Thoracic aorta (tissue), 2 donors: ENCODE data around the gene PIGX. TPM values are rescaled to one million over a fixed set of nuclear protein-coding genes. Genes with fewer than 3 reads are reported as not detected.

Source experiments
- ATAC-seq: fragments of 150-250 bp; one replicate; pipeline ENCODE4 v1.8.0; 2017; ENCODE audit warnings: low read depth; ENCODE audit not compliant: insufficient number of reproducible peaks, low FRiP score
- DNase-seq: peaks from one replicate; pipeline ENCODE4 v3.0.0-alpha.2; 2020; ENCODE audit warnings: low spot score
- H3K27ac ChIP-seq, 2 donors: fragments of 200-600 bp; sonication (generic); 1 replicate in 1 of 2; 2 replicates in 1 of 2; pipeline ENCODE4 v1.5.1; 2016; ENCODE audit warnings: mild to moderate bottlenecking in 2 of 2, moderate library complexity in 2 of 2
- H3K27me3 ChIP-seq: fragments of 200-600 bp; sonication (generic); replicated peaks from 2 replicates; pipeline ENCODE4 v1.6.0; 2016; ENCODE audit warnings: mild to moderate bottlenecking; ENCODE audit not compliant: insufficient read depth
- H3K36me3 ChIP-seq: fragments of 200-600 bp; sonication (generic); one replicate; pipeline ENCODE4 v1.5.1; 2016
- H3K4me1 ChIP-seq, 2 donors: fragments of 200-600 bp; sonication (generic); 1 replicate in 1 of 2; 2 replicates in 1 of 2; pipeline versions ENCODE4 v1.5.1 to v1.6.0; 2016; ENCODE audit warnings: low read depth in 2 of 2, mild to moderate bottlenecking in 1 of 2; ENCODE audit not compliant: control insufficient read depth in 1 of 2
- H3K4me3 ChIP-seq: fragments of 200-600 bp; sonication (generic); 2 replicates; pipeline ENCODE4 v1.5.1; 2016; ENCODE audit warnings: mild to moderate bottlenecking
- H3K9me3 ChIP-seq: fragments of 200-600 bp; sonication (generic); 2 replicates; pipeline ENCODE4 v1.5.1; 2016
- total RNA-seq, 2 donors: library from RNA; depleted of rRNA; stranded (reverse); fragments of >200 nt; gene quantifications; one replicate each; pipeline versions ENCODE4 v1.1.0 to v1.2.3, GENCODE V29; 2016
- TF ChIP-seq, protein P1 (sequence below): fragments of 200-600 bp; sonication (generic); IDR thresholded peaks from one replicate; pipeline ENCODE4 v1.5.1; 2019; ENCODE audit warnings: antibody characterized with exemption

PIGX gene
- total RNA-seq, 2 donors from 2014 or later = 19.3 to 23.4 TPM

DNA sequence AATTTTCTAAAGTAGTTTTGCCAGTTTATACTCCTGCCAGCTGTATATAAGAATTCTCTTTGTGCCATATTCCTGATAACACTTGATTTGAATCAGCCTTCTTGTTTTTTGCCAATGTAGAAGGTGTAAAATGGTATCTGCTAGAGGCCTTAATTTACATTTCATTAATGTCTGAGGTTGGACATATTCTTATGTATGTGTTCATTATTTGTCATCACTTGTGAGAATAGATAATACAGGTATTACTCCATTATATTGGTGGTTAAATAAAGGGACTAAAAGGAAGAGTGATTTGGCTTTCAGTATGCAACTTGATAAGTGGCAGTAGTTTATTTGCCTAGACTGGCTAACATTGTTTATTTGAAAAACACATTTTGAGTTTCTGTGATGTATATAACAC is 53.3 kb downstream of the PIGX start:
- TF ChIP-seq, protein P1, sequence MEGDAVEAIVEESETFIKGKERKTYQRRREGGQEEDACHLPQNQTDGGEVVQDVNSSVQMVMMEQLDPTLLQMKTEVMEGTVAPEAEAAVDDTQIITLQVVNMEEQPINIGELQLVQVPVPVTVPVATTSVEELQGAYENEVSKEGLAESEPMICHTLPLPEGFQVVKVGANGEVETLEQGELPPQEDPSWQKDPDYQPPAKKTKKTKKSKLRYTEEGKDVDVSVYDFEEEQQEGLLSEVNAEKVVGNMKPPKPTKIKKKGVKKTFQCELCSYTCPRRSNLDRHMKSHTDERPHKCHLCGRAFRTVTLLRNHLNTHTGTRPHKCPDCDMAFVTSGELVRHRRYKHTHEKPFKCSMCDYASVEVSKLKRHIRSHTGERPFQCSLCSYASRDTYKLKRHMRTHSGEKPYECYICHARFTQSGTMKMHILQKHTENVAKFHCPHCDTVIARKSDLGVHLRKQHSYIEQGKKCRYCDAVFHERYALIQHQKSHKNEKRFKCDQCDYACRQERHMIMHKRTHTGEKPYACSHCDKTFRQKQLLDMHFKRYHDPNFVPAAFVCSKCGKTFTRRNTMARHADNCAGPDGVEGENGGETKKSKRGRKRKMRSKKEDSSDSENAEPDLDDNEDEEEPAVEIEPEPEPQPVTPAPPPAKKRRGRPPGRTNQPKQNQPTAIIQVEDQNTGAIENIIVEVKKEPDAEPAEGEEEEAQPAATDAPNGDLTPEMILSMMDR = no peak
- Histone ChIP-seq H3K4me1 (no peaks in the 10 kb centered on the region), H3K4me3 (no peak overlapping the region), H3K9me3 (no peaks in the 10 kb centered on the region), H3K27me3 (no peaks in the 10 kb centered on the region), H3K27ac (no peak overlapping the region), H3K36me3 (no peaks in the 10 kb centered on the region)
- ATAC-seq (no peak), DNase-seq (no peak)

DNA sequence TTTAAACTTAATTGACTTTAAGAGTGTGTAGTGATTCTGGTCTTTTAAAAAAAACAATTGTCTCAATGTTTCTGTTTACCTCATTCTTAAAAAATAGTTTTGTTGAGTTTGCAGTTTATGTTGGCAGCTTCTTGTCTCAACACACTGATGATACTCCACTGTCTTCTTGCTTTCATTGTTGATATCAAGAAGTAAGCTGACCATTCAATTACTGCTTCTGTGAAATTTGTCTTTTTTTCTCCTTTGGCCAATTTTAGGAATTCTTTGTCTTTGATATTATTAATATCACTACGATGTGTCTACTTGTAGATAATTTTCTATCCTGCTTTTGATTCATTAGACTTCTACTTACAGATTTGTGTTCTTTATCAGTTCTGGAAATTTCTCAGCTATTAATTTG is 58.9 kb downstream of the PIGX start:
- TF ChIP-seq, protein P1 = no peak
- Histone ChIP-seq H3K4me1 (peaks cover 8 to 22% of the 10 kb centered on the region in 2 donors), H3K27ac (no peak overlapping the region), H3K9me3 (no peaks in the 10 kb centered on the region), H3K4me3 (no peak overlapping the region), H3K36me3 (no peaks in the 10 kb centered on the region), H3K27me3 (no peaks in the 10 kb centered on the region)
- no peak for ATAC-seq
- no peak for DNase-seq

DNA sequence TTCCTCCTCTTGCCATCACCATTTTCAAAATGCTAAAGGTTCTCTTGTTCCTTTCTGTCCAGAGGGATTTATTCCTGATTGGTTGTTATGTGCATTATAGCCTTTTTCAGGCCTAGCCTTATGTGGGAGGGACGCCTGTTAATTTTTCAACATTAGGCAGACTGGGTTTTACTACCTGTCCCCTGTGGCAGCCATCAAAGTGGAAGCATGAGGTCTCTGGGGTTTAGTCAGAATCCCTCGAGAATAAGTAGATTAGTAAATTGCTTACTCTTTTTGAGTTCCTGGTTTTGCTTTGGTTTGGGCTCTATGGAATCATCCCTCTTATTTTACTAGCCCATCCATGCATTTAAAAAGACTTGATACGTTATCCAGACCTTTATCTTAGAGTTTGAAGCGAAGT is 59.9 kb downstream of the PIGX start:
- Histone ChIP-seq H3K9me3 (no peaks in the 10 kb centered on the region), H3K27me3 (no peaks in the 10 kb centered on the region), H3K36me3 (no peaks in the 10 kb centered on the region), H3K4me3 (no peak overlapping the region), H3K4me1 (peaks cover 8 to 22% of the 10 kb centered on the region in 2 donors), H3K27ac (no peak overlapping the region)
- no peak for DNase-seq
- ATAC-seq = no peak
- TF ChIP-seq, protein P1 = no peak

DNA sequence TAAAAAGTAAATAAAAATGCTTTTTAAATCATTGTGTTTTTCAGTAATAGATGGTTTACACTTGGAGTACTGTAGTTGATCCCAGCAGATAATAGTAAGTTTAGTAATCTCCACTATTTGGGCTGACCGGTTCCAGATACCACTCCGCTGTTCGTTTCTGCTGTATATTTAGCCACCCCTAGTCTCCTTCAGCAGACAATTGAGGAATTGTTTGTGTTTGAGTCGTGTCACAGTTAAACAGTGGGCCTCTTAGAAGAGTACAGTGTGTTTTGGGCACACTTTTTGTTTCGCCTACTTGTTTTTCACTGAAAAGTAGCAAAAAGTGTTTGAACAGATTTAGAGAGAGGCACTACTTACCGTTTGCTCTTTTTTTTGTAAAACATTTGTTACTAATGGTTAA is 60.7 kb downstream of the PIGX start:
- no peak for DNase-seq
- TF ChIP-seq, protein P1 = no peak
- H3K4me3 ChIP-seq = no peak overlapping the region
- H3K27me3 ChIP-seq = no peaks in the 10 kb centered on the region
- no peak overlapping the region for H3K27ac ChIP-seq
- ATAC-seq = no peak
- no peaks in the 10 kb centered on the region for H3K9me3 ChIP-seq
- H3K4me1 ChIP-seq = peaks cover 8 to 22% of the 10 kb centered on the region in 2 donors
- no peaks in the 10 kb centered on the region for H3K36me3 ChIP-seq

DNA sequence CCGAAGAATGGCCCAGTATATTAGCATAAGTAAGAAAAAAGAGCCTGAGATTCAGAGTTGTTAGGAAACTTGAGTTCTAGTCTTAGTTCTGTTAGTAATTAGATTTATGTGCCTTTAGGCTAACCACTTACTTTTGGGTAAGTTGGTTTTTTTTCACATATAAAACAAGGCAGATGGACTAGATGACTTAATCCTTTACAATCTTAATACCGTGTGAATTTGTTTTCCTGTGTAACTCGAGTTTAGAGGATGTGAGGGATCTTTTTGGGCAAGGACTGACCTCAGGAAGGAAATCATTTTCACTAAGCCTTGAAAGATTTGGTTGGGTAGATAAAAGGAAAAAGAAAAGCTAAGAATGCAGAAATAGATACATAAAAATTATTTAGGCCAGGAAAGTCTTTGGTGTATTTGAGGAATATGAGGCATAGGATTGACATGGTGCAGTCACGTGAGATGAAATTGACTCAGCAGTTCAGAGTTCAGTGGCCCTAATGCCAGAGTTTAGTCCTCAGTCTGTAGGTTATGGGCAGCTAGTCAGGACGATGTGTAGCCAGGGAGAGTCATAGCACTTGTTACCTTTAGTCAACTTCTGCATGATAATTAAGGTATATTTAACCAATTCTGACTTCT is 62.1 kb downstream of the PIGX start:
- TF ChIP-seq, protein P1 = no peak
- Histone ChIP-seq H3K9me3 (no peaks in the 10 kb centered on the region), H3K36me3 (no peaks in the 10 kb centered on the region), H3K4me3 (no peak overlapping the region), H3K4me1 (peaks cover 11 to 25% of the 10 kb centered on the region in 2 donors), H3K27ac (peak overlapping the region in 1 of 2 donors; percentile 12), H3K27me3 (no peaks in the 10 kb centered on the region)
- ATAC-seq (no peak), DNase-seq (no peak)
